Spleen (tissue), 11 donors: Measurements from ENCODE around the gene ASB10. TPM values are rescaled to one million over a fixed set of nuclear protein-coding genes. Genes with fewer than 3 reads are reported as not detected.
A peak's percentile ranks its signal among the peaks of the same experiment; 100 is the strongest.

Experiments used
- DNase-seq: peaks from one replicate; pipeline ENCODE4 v3.0.0-alpha.2; 2020
- H3K27ac ChIP-seq, 8 donors: fragments of 200-600 bp; sonication (generic) in 7 of 8; 1 replicate in 4 of 8; 2 replicates in 4 of 8; pipeline versions ENCODE4 v1.5.0 to v1.8.0; 2016 to 2021; ENCODE audit warnings: inconsistent platforms in 4 of 8, mild to moderate bottlenecking in 4 of 8, moderate library complexity in 1 of 8
- H3K27me3 ChIP-seq, 7 donors: fragments of 200-600 bp; sonication (generic) in 6 of 7; replicated peaks in 1 of 7; 1 replicate in 4 of 7; 2 replicates in 3 of 7; pipeline versions ENCODE4 v1.5.0 to v1.8.0; 2016 to 2021; ENCODE audit warnings: inconsistent platforms in 3 of 7, mild to moderate bottlenecking in 1 of 7
- H3K36me3 ChIP-seq, 6 donors: fragments of 200-600 bp; sonication (generic) in 5 of 6; 1 replicate in 4 of 6; 2 replicates in 2 of 6; pipeline versions ENCODE4 v1.5.0 to v1.8.0; 2016 to 2021; ENCODE audit warnings: inconsistent platforms in 2 of 6
- H3K4me1 ChIP-seq, 6 donors: fragments of 200-600 bp; sonication (generic) in 5 of 6; 1 replicate in 3 of 6; 2 replicates in 3 of 6; pipeline versions ENCODE4 v1.5.0 to v1.8.0; 2016 to 2021; ENCODE audit warnings: inconsistent platforms in 3 of 6
- H3K4me3 ChIP-seq, 8 donors: fragments of 200-600 bp; sonication (generic) in 7 of 8; 1 replicate in 4 of 8; 2 replicates in 4 of 8; pipeline versions ENCODE4 v1.5.0 to v1.8.0; 2016 to 2021; ENCODE audit warnings: inconsistent platforms in 4 of 8, mild to moderate bottlenecking in 4 of 8, moderate library complexity in 2 of 8
- H3K9me3 ChIP-seq, 8 donors: fragments of 200-600 bp; sonication (generic) in 7 of 8; 1 replicate in 4 of 8; 2 replicates in 4 of 8; pipeline versions ENCODE4 v1.5.0 to v1.8.0; 2016 to 2021; ENCODE audit warnings: inconsistent platforms in 4 of 8
- POLR2A ChIP-seq, 3 donors: fragments of 450-650 bp; IDR thresholded peaks; one replicate each; pipeline ENCODE4 v1.5.1; 2017; ENCODE audit warnings: antibody characterized with exemption in 3 of 3, mild to moderate bottlenecking in 1 of 3
- POLR2AphosphoS5 ChIP-seq, 3 donors: sonication (generic); formaldehyde crosslinking; IDR thresholded peaks; one replicate each; pipeline ENCODE4 v1.5.1; 2017; ENCODE audit warnings: antibody characterized with exemption in 3 of 3
- WGBS, 5 donors: extraction: QIAGEN DNeasy Blood & Tissue Kit in 3 of 5; methylation state at CpG; one replicate each; pipeline versions ENCODE4 v1.1.5 to v1.1.7; 2013 to 2018; 5-methylcytosine and 5-hydroxymethylcytosine counted together
- intact Hi-C: fragments of 100-400 bp; cut with DNase I; formaldehyde crosslinking; loops from one replicate; pipeline ENCODE4 v1.15.0; 2023; ENCODE audit warnings: low total_unique reads
- polyA plus RNA-seq, 3 donors: library from polyadenylated mRNA; stranded (reverse); fragments of 200-250 nt; gene quantifications; one replicate each; pipeline ENCODE4 v1.2.1, GENCODE V29; 2013
- total RNA-seq, 7 donors: library from RNA; depleted of rRNA in 3 of 7; stranded (reverse); fragments of >200 nt in 3 of 7; fragmentation: NEBNext Ultra II Directional in 4 of 7; extraction: Animal tissue kit (Norgen Biotek cat#: 25700) in 4 of 7; gene quantifications; one replicate each; pipeline versions ENCODE4 v1.1.0 to v1.2.1, GENCODE V29; 2016 to 2021
- TF ChIP-seq, protein P1 (sequence below), 11 experiments: fragments of 200-600 bp in 7 of 11; fragments of 450-650 bp in 4 of 11; sonication (generic) in 4 of 11; IDR thresholded peaks in 8 of 11; conservative IDR thresholded peaks in 3 of 11; 1 replicate in 7 of 11; 2 replicates in 4 of 11; pipeline versions ENCODE4 v1.4.0 to v1.8.0; 2016 to 2021; ENCODE audit warnings: antibody characterized with exemption in 11 of 11, inconsistent platforms in 4 of 11, mild to moderate bottlenecking in 1 of 11
- donor health status: healthy with polysubstance abuse.
- donor health status: DM: no; HTN: no; CAD: no; lungs with moderate emphysema.
- donor health status: DM: no; HTN: no; CAD: no.
- donor health status: Bipolar disorder and iron deficiency.
- donor health status: healthy.
- donor health status: DM: no; HTN: no; CAD: no.
- donor health status: DM: yes; HTN: yes; CAD: no.

Gene ASB10
- total and polyA plus RNA-seq, 10 donors = not detected

DNA sequence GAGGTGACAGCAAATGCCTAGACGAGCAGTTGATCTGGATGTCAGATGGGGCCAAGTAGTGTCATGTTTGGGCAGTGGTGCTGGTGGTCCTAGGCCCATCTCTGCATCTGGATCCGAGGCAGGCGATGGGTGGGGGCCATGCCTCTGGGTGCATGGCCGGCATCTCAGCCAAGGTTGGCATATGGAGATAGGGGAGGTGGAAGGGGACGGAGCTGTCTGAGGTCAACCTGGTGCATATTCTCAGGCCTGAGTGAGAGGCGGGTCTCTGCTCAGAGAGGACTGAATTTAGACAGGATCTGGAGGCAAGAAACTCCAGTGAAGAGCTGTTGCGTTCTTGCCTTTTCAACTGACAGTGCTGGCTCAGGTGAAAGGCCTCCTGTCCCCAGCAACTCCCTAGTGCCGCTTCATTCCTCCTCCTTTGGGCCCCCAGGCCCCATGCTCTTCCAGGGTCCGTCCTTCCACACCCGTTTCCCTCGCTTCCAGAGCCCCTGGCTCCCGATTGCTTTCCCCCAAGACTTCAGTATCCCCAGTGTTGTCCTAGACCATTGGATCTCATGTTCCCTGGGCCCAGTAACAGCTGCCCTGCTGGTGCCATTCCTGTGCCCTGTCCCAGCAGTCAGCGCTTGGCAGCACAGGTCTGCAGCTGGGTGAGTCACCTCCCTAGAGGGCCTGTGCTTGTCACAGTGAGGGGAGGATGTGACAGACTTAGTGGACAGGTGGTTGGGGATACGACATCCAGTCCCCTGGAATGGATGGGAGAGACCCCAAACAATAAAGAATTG lies 52.1 kb downstream of the ASB10 start:
- no peaks in the 10 kb centered on the region for H3K27me3 ChIP-seq
- DNase-seq = peak; percentile 51
- H3K4me1 ChIP-seq = peaks cover 0 to 11% (median 2%) of the 10 kb centered on the region in 6 donors
- TF ChIP-seq POLR2A (IDR thresholded peaks at IDR 0.05) = no peak
- TF ChIP-seq, protein P1, sequence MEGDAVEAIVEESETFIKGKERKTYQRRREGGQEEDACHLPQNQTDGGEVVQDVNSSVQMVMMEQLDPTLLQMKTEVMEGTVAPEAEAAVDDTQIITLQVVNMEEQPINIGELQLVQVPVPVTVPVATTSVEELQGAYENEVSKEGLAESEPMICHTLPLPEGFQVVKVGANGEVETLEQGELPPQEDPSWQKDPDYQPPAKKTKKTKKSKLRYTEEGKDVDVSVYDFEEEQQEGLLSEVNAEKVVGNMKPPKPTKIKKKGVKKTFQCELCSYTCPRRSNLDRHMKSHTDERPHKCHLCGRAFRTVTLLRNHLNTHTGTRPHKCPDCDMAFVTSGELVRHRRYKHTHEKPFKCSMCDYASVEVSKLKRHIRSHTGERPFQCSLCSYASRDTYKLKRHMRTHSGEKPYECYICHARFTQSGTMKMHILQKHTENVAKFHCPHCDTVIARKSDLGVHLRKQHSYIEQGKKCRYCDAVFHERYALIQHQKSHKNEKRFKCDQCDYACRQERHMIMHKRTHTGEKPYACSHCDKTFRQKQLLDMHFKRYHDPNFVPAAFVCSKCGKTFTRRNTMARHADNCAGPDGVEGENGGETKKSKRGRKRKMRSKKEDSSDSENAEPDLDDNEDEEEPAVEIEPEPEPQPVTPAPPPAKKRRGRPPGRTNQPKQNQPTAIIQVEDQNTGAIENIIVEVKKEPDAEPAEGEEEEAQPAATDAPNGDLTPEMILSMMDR (IDR thresholded peaks at IDR 0.05 in 8 of 11, conservative IDR thresholded peaks at IDR 0.05 in 3 of 11) = no peak
- TF ChIP-seq POLR2AphosphoS5 (IDR thresholded peaks at IDR 0.05) = no peak
- H3K27ac ChIP-seq = no peak overlapping the region
- 92 to 97% (median 94%) methylated on average over 13 to 14 of the region's 14 CpGs for WGBS, 5 donors
- intact Hi-C loops = no loop called here
- peaks cover 0 to 100% (median 53%) of the 10 kb centered on the region in 6 donors for H3K36me3 ChIP-seq
- H3K9me3 ChIP-seq = no peaks in the 10 kb centered on the region
- H3K4me3 ChIP-seq = no peak overlapping the region

GRCh38 chr7:151133986-151134742 lies 52.9 kb downstream of the ASB10 start:
- no peak overlapping the region for H3K4me3 ChIP-seq
- intact Hi-C loops = no loop called here
- 93 to 96% (median 94%) methylated on average over 22 to 24 of the region's 24 CpGs for WGBS, 5 donors

DNA sequence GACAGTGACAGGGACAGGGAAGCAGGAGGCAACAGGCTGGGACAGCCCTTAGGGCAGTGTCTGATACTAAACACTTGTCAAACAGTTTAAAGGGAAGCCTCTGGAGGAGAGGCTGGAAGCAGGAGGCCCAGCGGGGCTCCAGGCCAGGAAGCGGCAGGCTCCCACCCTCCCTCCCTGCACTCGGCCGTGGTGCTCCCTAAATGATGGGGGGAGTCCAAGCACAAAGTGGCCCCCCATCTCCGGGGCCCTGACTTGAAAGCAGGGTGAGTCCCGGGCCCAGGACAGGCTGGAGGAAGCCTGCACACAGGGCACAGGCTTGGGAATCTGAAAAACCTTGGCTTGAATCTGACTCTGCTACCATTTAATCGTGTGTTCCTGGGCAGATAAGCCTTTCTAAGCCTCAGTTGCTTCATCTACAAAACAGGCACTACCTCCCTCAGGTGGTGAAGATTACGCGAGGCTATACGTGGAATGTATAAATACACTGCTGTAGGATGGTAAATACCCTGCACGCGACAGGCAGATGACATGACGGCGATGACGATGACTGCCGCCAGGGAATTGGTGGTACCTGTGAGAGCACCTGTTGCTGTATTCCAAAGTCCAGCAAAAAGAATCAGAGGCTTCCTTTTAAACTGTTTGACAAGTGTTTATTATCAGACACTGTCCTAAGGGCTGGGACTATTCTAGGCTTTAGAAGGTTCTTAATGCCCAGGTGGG lies 53.6 kb downstream of the ASB10 start:
- intact Hi-C loops = no loop called here
- H3K4me1 ChIP-seq = peaks cover 0 to 11% (median 2%) of the 10 kb centered on the region in 6 donors
- peaks cover 0 to 100% (median 66%) of the 10 kb centered on the region in 6 donors for H3K36me3 ChIP-seq
- H3K4me3 ChIP-seq = no peak overlapping the region
- no peak overlapping the region for H3K27ac ChIP-seq
- peak; percentile 45 for DNase-seq
- 87 to 92% (median 91%) methylated on average over 16 of the region's 16 CpGs for WGBS, 5 donors
- TF ChIP-seq POLR2A (IDR thresholded peaks at IDR 0.05) = no peak
- no peak for TF ChIP-seq POLR2AphosphoS5 (IDR thresholded peaks at IDR 0.05)
- TF ChIP-seq, protein P1 (IDR thresholded peaks at IDR 0.05 in 8 of 11, conservative IDR thresholded peaks at IDR 0.05 in 3 of 11) = no peak
- no peaks in the 10 kb centered on the region for H3K27me3 ChIP-seq
- no peaks in the 10 kb centered on the region for H3K9me3 ChIP-seq

More at GRCh38 chr7:151133986-151134742, 52.9 kb downstream of the ASB10 start:
- no peaks in the 10 kb centered on the region for H3K9me3 ChIP-seq
- no peak for TF ChIP-seq POLR2A (IDR thresholded peaks at IDR 0.05)
- TF ChIP-seq POLR2AphosphoS5 (IDR thresholded peaks at IDR 0.05) = peak in 1 of 3 donors; percentile 15
- peaks cover 0 to 11% (median 2%) of the 10 kb centered on the region in 6 donors for H3K4me1 ChIP-seq
- H3K27ac ChIP-seq = no peak overlapping the region
- peaks cover 0 to 100% (median 59%) of the 10 kb centered on the region in 6 donors for H3K36me3 ChIP-seq
- H3K27me3 ChIP-seq = no peaks in the 10 kb centered on the region
- DNase-seq = peak; percentile 70

- Histone ChIP-seq H3K36me3 (peaks cover 0 to 100% (median 69%) of the 10 kb centered on the region in 6 donors), H3K27me3 (no peaks in the 10 kb centered on the region), H3K9me3 (no peaks in the 10 kb centered on the region), H3K27ac (no peak overlapping the region), H3K4me3 (no peak overlapping the region), H3K4me1 (peaks cover 0 to 11% (median 2%) of the 10 kb centered on the region in 6 donors)
- TF ChIP-seq, protein P1 (IDR thresholded peaks at IDR 0.05 in 8 of 11, conservative IDR thresholded peaks at IDR 0.05 in 3 of 11) = no peak
- TF ChIP-seq POLR2A (IDR thresholded peaks at IDR 0.05) (no peak), POLR2AphosphoS5 (IDR thresholded peaks at IDR 0.05) (no peak)
- 91 to 96% (median 94%) methylated on average over 18 to 21 of the region's 21 CpGs for WGBS, 5 donors
- DNase-seq = no peak
- intact Hi-C loops = no loop called here
Observed at GRCh38 chr7:151132461-151133205, 54.4 kb downstream of the ASB10 start.
